Keratinocyte (primary cell): ENCODE data around the gene NOX4.

Source experiments
- CTCF ChIP-seq, 3 experiments: IDR thresholded peaks in 1 of 3; conservative IDR thresholded peaks in 1 of 3; optimal IDR thresholded peaks in 1 of 3; 2 replicates in 2 of 3; 3 replicates in 1 of 3; pipeline versions ENCODE3 to v1.5.1; 2011; ENCODE audit warnings: low read length in 3 of 3, mild to moderate bottlenecking in 3 of 3, moderate library complexity in 2 of 3, control low read depth in 1 of 3, inconsistent platforms in 1 of 3; ENCODE audit not compliant: insufficient read depth in 2 of 3; ENCODE audit errors: extremely low read depth in 1 of 3
- EZH2 ChIP-seq: IDR thresholded peaks from one replicate; pipeline ENCODE4 v1.6.1; 2012; ENCODE audit warnings: inconsistent platforms, mild to moderate bottlenecking, low read length, moderate library complexity

GRCh38 chr11:89437317-89437716, 53.9 kb downstream of the NOX4 start:
- peak in 1 of 3 experiments; percentile 35 for TF ChIP-seq CTCF (optimal IDR thresholded peaks at IDR 0.05 in 1 of 3, IDR thresholded peaks at IDR 0.05 in 1 of 3, conservative IDR thresholded peaks at IDR 0.05 in 1 of 3; ENCODE audit: extremely low read depth in 1 of 3, insufficient read depth in 2 of 3, low read length in 3 of 3)
- TF ChIP-seq EZH2 = no peak
